Mesenchymal stem cell (in vitro differentiated cells and primary cell): Measurements from ENCODE around the gene C19orf85.

Experiments
- DNase-seq: peaks from one replicate; pipeline ENCODE4 v3.0.0-alpha.2; 2013
- H2AFZ ChIP-seq: one replicate; pipeline ENCODE4 v1.6.1; 2013; ENCODE audit warnings: low read depth, mild to moderate bottlenecking, control low read depth, inconsistent platforms, low read length, moderate library complexity
- H2AK5ac ChIP-seq: 2 replicates; pipeline ENCODE4 v1.6.1; 2013; ENCODE audit warnings: low read length, moderate library complexity, mild to moderate bottlenecking, inconsistent platforms; ENCODE audit not compliant: severe bottlenecking
- H2BK120ac ChIP-seq: one replicate; pipeline ENCODE4 v1.6.1; 2013; ENCODE audit warnings: low read depth, mild to moderate bottlenecking, inconsistent platforms, low read length, moderate library complexity
- H2BK12ac ChIP-seq, 2 experiments: one replicate each; pipeline ENCODE4 v1.6.1; 2013; ENCODE audit warnings: inconsistent platforms in 2 of 2, low read length in 2 of 2, mild to moderate bottlenecking in 2 of 2, moderate library complexity in 2 of 2, control low read depth in 1 of 2
- H2BK15ac ChIP-seq: one replicate; pipeline ENCODE4 v1.6.1; 2013; ENCODE audit warnings: mild to moderate bottlenecking, low read depth, inconsistent platforms; ENCODE audit not compliant: poor library complexity, severe bottlenecking
- H2BK5ac ChIP-seq: 2 replicates; pipeline ENCODE4 v1.6.1; 2013; ENCODE audit warnings: low read depth, mild to moderate bottlenecking, low read length, control low read depth, inconsistent platforms; ENCODE audit not compliant: poor library complexity, severe bottlenecking
- H3K14ac ChIP-seq, 2 experiments: one replicate each; pipeline ENCODE4 v1.6.1; 2013; ENCODE audit warnings: inconsistent platforms in 2 of 2, low read length in 2 of 2, control low read depth in 1 of 2, mild to moderate bottlenecking in 1 of 2, moderate library complexity in 1 of 2
- H3K18ac ChIP-seq, 2 experiments: one replicate each; pipeline ENCODE4 v1.6.1; 2013; ENCODE audit warnings: inconsistent platforms in 2 of 2, low read length in 2 of 2, control low read depth in 1 of 2, low read depth in 1 of 2, mild to moderate bottlenecking in 1 of 2
- H3K23ac ChIP-seq, 2 experiments: one replicate each; pipeline ENCODE4 v1.6.1; 2013; ENCODE audit warnings: inconsistent platforms in 2 of 2, low read length in 2 of 2, mild to moderate bottlenecking in 2 of 2, moderate library complexity in 2 of 2, control low read depth in 1 of 2
- H3K27ac ChIP-seq: 2 replicates; pipeline ENCODE4 v1.5.1; 2013; ENCODE audit warnings: mild to moderate bottlenecking, moderate library complexity, low read length, control low read depth, inconsistent platforms; ENCODE audit not compliant: poor library complexity, severe bottlenecking
- H3K27me3 ChIP-seq, 2 experiments: 2 replicates each; pipeline versions ENCODE4 v1.6.1 to v1.7.0; 2013; ENCODE audit warnings: low read length in 2 of 2, mild to moderate bottlenecking in 2 of 2, moderate library complexity in 2 of 2, control low read depth in 1 of 2, inconsistent platforms in 1 of 2; ENCODE audit not compliant: control insufficient read depth in 1 of 2, insufficient read depth in 1 of 2
- H3K36me3 ChIP-seq, 2 experiments: 2 replicates each; pipeline versions ENCODE4 v1.6.1 to v1.7.0; 2013; ENCODE audit warnings: low read length in 2 of 2, control low read depth in 1 of 2, inconsistent platforms in 1 of 2, low read depth in 1 of 2, mild to moderate bottlenecking in 1 of 2; ENCODE audit not compliant: insufficient read depth in 2 of 2, control insufficient read depth in 1 of 2
- H3K4ac ChIP-seq, 2 experiments: one replicate each; pipeline ENCODE4 v1.6.1; 2013; ENCODE audit warnings: inconsistent platforms in 2 of 2, low read length in 2 of 2, mild to moderate bottlenecking in 2 of 2, moderate library complexity in 2 of 2, control low read depth in 1 of 2, low read depth in 1 of 2
- H3K4me1 ChIP-seq: 2 replicates; pipeline ENCODE4 v1.6.1; 2013; ENCODE audit warnings: low read depth, low read length, control low read depth; ENCODE audit not compliant: control insufficient read depth, insufficient read depth
- H3K4me2 ChIP-seq: 2 replicates; pipeline ENCODE4 v1.6.1; 2013; ENCODE audit warnings: low read length, mild to moderate bottlenecking, inconsistent platforms; ENCODE audit not compliant: poor library complexity, severe bottlenecking
- H3K4me3 ChIP-seq, 2 experiments: 2 replicates each; pipeline versions ENCODE4 v1.5.1 to v1.7.0; 2013; ENCODE audit warnings: low read length in 2 of 2, mild to moderate bottlenecking in 2 of 2, control low read depth in 1 of 2, low read depth in 1 of 2; ENCODE audit not compliant: insufficient read depth in 1 of 2
- H3K79me1 ChIP-seq: replicated peaks from 2 replicates; pipeline ENCODE4 v1.6.1; 2013; ENCODE audit warnings: mild to moderate bottlenecking, control low read depth, low read length, inconsistent platforms; ENCODE audit not compliant: poor library complexity, severe bottlenecking
- H3K9ac ChIP-seq: 2 replicates; pipeline ENCODE4 v1.7.0; 2013; ENCODE audit warnings: mild to moderate bottlenecking, low read length, moderate library complexity
- H3K9me3 ChIP-seq: 2 replicates; pipeline ENCODE4 v1.7.0; 2013; ENCODE audit warnings: mild to moderate bottlenecking, low read length; ENCODE audit not compliant: control insufficient read depth
- H4K8ac ChIP-seq: one replicate; pipeline ENCODE4 v1.6.1; 2013; ENCODE audit warnings: inconsistent platforms, mild to moderate bottlenecking, low read length, moderate library complexity
- H4K91ac ChIP-seq: one replicate; pipeline ENCODE4 v1.6.1; 2013; ENCODE audit warnings: mild to moderate bottlenecking, low read length, inconsistent platforms
- WGBS: methylation state at CpG from one replicate; pipeline ENCODE4 v1.1.7; 2013; ENCODE audit warnings: mixed read lengths; 5-methylcytosine and 5-hydroxymethylcytosine counted together

C19orf85 gene

DNA sequence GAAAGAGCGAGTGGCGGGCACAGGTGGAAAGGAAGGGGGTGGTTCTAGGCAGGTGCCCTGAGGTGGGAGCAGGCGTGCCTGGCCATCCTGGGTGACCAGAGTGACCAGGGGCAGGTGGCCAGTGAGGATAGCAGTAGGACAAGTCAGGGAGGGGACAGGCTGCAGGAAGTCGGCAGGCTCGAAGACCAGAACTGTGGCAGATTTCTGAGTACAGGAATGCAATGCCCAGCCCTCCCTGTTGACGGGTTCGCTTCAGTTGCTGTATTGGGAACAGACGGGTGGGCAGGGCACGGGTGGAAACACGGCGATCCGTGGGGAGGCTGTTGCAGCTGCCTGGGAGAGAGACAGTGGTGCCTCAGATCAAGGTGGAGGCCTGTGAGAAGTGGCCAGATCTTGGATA, 13.8 kb upstream of the C19orf85 start:
- Histone ChIP-seq H2BK120ac (no peak overlapping the region), H3K14ac (no peak overlapping the region)
- WGBS, result 93% methylated on average over 12 of the region's 12 CpGs

DNA sequence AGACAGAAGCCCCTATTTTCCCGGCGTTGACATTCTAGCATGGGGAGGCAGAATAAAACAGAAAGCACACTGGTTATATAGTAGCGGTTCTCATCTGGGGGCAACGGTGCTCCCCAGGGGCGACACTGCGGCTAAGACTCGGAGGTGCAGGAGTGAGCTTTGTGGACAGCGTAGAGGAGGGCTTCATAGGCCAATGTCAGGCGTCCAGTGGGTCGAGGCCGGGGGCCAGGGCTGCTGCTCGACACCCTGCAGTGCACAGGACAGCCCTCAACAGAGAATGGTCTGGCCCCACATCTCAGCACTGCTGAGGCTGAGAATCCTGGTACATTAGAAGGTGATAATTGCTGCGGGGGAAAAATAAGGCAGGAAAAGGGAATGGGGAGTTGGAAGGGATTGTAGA, 13.4 kb upstream of the C19orf85 start:
- no peak overlapping the region for H3K27ac ChIP-seq
- no peak overlapping the region for H2BK120ac ChIP-seq
- H3K9me3 ChIP-seq, result no peaks in the 10 kb centered on the region
- H3K9ac ChIP-seq, result peak overlapping the region; percentile 82
- H3K79me1 ChIP-seq, result peaks cover 19% of the 10 kb centered on the region
- no peak overlapping the region for H3K4me2 ChIP-seq
- H3K23ac ChIP-seq, result no peak overlapping the region
- H4K91ac ChIP-seq, result no peak overlapping the region
- no peaks in the 10 kb centered on the region for H3K27me3 ChIP-seq
- H2BK5ac ChIP-seq, result no peak overlapping the region
- H4K8ac ChIP-seq, result no peak overlapping the region
- H2BK12ac ChIP-seq, result no peak overlapping the region
- no peak overlapping the region for H2AK5ac ChIP-seq
- no peak overlapping the region for H3K14ac ChIP-seq
- no peak overlapping the region for H2BK15ac ChIP-seq
- no peak overlapping the region for H2AFZ ChIP-seq
- WGBS, result 88% methylated on average over 13 of the region's 13 CpGs
- H3K4me1 ChIP-seq, result peaks cover 58% of the 10 kb centered on the region
- peaks cover 3 to 39% of the 10 kb centered on the region in 2 experiments for H3K36me3 ChIP-seq
- peak overlapping the region in 1 of 2 experiments; percentile 82 for H3K4me3 ChIP-seq
- no peak overlapping the region for H3K18ac ChIP-seq
- H3K4ac ChIP-seq, result no peak overlapping the region
- DNase-seq, result no peak

More for the DNA sequence above, 13.8 kb upstream of the C19orf85 start:
- Histone ChIP-seq H3K4ac (no peak overlapping the region), H2BK5ac (no peak overlapping the region), H4K91ac (no peak overlapping the region), H3K36me3 (peaks cover 3 to 44% of the 10 kb centered on the region in 2 experiments), H3K4me1 (peaks cover 57% of the 10 kb centered on the region), H3K27ac (no peak overlapping the region), H4K8ac (no peak overlapping the region), H3K18ac (no peak overlapping the region), H3K9ac (peak overlapping the region; percentile 82), H3K9me3 (no peaks in the 10 kb centered on the region), H2BK15ac (no peak overlapping the region), H3K4me2 (no peak overlapping the region), H2AFZ (no peak overlapping the region), H2AK5ac (no peak overlapping the region), H3K23ac (no peak overlapping the region), H3K4me3 (peak overlapping the region in 1 of 2 experiments; percentile 82), H2BK12ac (peak overlapping the region in 1 of 2 experiments; percentile 7), H3K79me1 (peaks cover 19% of the 10 kb centered on the region), H3K27me3 (no peaks in the 10 kb centered on the region)
- no peak for DNase-seq

DNA sequence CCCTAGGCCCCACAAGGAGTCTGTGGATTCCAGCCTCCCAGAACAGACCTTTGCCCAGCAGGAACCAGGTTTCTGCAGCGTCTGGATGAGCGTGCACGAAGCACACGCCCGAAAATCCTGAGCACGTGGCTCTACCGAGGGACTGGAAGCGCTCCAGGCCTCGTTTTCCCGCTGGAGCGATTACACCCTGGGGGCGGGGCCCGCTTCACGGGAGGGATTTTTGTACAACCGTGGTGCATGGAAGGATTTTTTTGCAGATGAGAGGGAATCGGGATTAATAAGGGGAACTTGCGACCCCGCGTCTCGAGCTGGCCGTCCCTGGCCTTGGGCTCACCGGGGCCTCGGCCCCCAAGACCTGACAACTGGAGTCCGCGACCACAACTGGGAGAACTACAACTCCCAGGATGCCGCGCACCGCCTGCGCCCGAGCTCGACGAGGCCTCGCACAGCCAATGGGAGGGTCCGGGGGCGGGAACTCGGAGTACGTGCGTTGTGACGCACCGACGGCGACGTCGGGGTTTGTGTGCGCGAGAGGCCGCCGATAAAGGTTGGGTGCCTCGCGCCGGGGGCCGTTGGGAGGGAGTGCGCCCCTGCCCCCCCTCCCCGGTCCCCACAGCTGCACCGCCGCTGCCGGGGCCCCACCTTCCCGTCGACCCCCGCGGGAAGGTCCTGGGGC, 11.7 kb upstream of the C19orf85 start, which contains the start of gene ZNF628:
TSS of gene ZNF628 (plus strand) at position 518 of the 676 bp plus-strand sequence. CDS start 3,294 bp downstream, outside the sequence.
- 4% methylated on average over 39 of the region's 61 CpGs for WGBS
- peak within 1 kb of the TSS; percentile 96 for H3K27ac ChIP-seq

More for the DNA sequence above, 11.7 kb upstream of the C19orf85 start, which contains the start of gene ZNF628:
- peak within 1 kb of the TSS; percentile 76 to 78 for H3K18ac ChIP-seq
- peak within 1 kb of the TSS; percentile 98 for H4K8ac ChIP-seq
- H2BK120ac ChIP-seq, result peak within 1 kb of the TSS; percentile 97
- H3K9me3 ChIP-seq, result no peaks in the 10 kb centered on the region
- peak within 1 kb of the TSS; percentile 35 to 50 for H3K4ac ChIP-seq
- H3K4me1 ChIP-seq, result peaks cover 61% of the 10 kb centered on the region
- DNase-seq, result peak; percentile 98
- H3K36me3 ChIP-seq, result peaks cover 0 to 22% of the 10 kb centered on the region in 2 experiments
- H2AK5ac ChIP-seq, result peak within 1 kb of the TSS; percentile 99
- H2BK15ac ChIP-seq, result peak within 1 kb of the TSS; percentile 96
- H4K91ac ChIP-seq, result peak within 1 kb of the TSS; percentile 76
- peaks cover 13% of the 10 kb centered on the region for H3K79me1 ChIP-seq
- no peaks in the 10 kb centered on the region for H3K27me3 ChIP-seq
- H2AFZ ChIP-seq, result peak within 1 kb of the TSS; percentile 90
- peak within 1 kb of the TSS; percentile 82 for H3K9ac ChIP-seq
- H3K23ac ChIP-seq, result no peak within 1 kb of the TSS
- H2BK12ac ChIP-seq, result peak within 1 kb of the TSS in 1 of 2 experiments; percentile 42
- H3K14ac ChIP-seq, result peak within 1 kb of the TSS in 1 of 2 experiments; percentile 63
- H2BK5ac ChIP-seq, result peak within 1 kb of the TSS; percentile 80
- peak within 1 kb of the TSS; percentile 66 to 82 for H3K4me3 ChIP-seq
- H3K4me2 ChIP-seq, result peak within 1 kb of the TSS; percentile 68
